WTC11 (cell line): ENCODE results near the gene FAM200B. TPM values are rescaled to one million over a fixed set of nuclear protein-coding genes. Genes with fewer than 3 reads are reported as not detected.
A peak's percentile ranks its signal among the peaks of the same experiment; 100 is the strongest.

ENCODE experiments used
- ATAC-seq: fragments of 200-7000 bp; cut with Tn5 transposase; 2 replicates; pipeline ENCODE4 v1.10.0; 2021; ENCODE audit warnings: mild to moderate bottlenecking, moderate library complexity
- CTCF ChIA-PET: fragments of 300-600 bp; sonication (Branson Sonifier 250); formaldehyde crosslinking; loops from one replicate; lab custom pipeline; 2021; ENCODE audit warnings: antibody characterized with exemption; lab: Charles Lee
- POLR2A ChIA-PET: fragments of 350-600 bp; sonication (Branson Sonifier 250); formaldehyde crosslinking; loops from one replicate; lab custom pipeline; 2021; ENCODE audit warnings: antibody characterized with exemption; lab: Charles Lee
- DNase-seq: peaks from one replicate; pipeline ENCODE4 v3.0.0; 2021; ENCODE audit warnings: low spot score
- H3K27ac Mint-ChIP-seq: 2 replicates; pipeline ENCODE4 v1.8.0; 2021; ENCODE audit warnings: mixed read lengths
- H3K27me3 Mint-ChIP-seq: 2 replicates; pipeline ENCODE4 v1.8.0; 2021; ENCODE audit warnings: low read depth, mild to moderate bottlenecking, moderate library complexity, mixed read lengths
- H3K36me3 Mint-ChIP-seq: 2 replicates; pipeline ENCODE4 v1.8.0; 2021; ENCODE audit warnings: mixed read lengths
- H3K4me1 Mint-ChIP-seq: 2 replicates; pipeline ENCODE4 v1.8.0; 2022; ENCODE audit warnings: mixed read lengths
- H3K4me3 Mint-ChIP-seq: 2 replicates; pipeline ENCODE4 v1.8.0; 2021; ENCODE audit warnings: mild to moderate bottlenecking, moderate library complexity, mixed read lengths
- H3K9me3 Mint-ChIP-seq: 2 replicates; pipeline ENCODE4 v1.8.0; 2021; ENCODE audit warnings: mixed read lengths
- CBFB ChIP-seq: sonication (generic); formaldehyde crosslinking; IDR thresholded peaks from 2 replicates; pipeline ENCODE4 v1.8.1; 2022; ENCODE audit warnings: mild to moderate bottlenecking, low read depth, missing genetic modification reagents
- CREB1 ChIP-seq: sonication (generic); formaldehyde crosslinking; IDR thresholded peaks from 2 replicates; pipeline ENCODE4 v1.8.0; 2023; ENCODE audit warnings: mild to moderate bottlenecking, missing genetic modification reagents
- HMGA2 ChIP-seq: fragments of 250-450 bp; sonication (Bioruptor Pico); IDR thresholded peaks from 2 replicates; pipeline ENCODE4 v1.4.0; 2021; ENCODE audit warnings: mild to moderate bottlenecking, moderate library complexity
- JAZF1 ChIP-seq: fragments of 250-450 bp; sonication (Bioruptor Pico); IDR thresholded peaks from 2 replicates; pipeline ENCODE4 v1.9.0; 2021; ENCODE audit warnings: moderate library complexity, mild to moderate bottlenecking, inconsistent platforms
- JUN ChIP-seq: sonication (generic); formaldehyde crosslinking; IDR thresholded peaks from 2 replicates; pipeline ENCODE4 v1.8.0; 2023; ENCODE audit warnings: mild to moderate bottlenecking, missing genetic modification reagents
- MXD4 ChIP-seq: fragments of 250-450 bp; sonication (Bioruptor Pico); IDR thresholded peaks from 2 replicates; pipeline ENCODE4 v1.8.0; 2021; ENCODE audit warnings: mild to moderate bottlenecking, moderate library complexity, borderline replicate concordance
- NR1H2 ChIP-seq: sonication (generic); formaldehyde crosslinking; IDR thresholded peaks from 2 replicates; pipeline ENCODE4 v1.9.0; 2021; ENCODE audit warnings: mild to moderate bottlenecking, moderate library complexity, missing genetic modification reagents
- NR3C1 ChIP-seq: sonication (generic); formaldehyde crosslinking; conservative IDR thresholded peaks from 2 replicates; pipeline ENCODE4 v1.8.1; 2023; ENCODE audit warnings: low read depth, mild to moderate bottlenecking, missing genetic modification reagents
- RELA ChIP-seq: sonication (generic); formaldehyde crosslinking; IDR thresholded peaks from 2 replicates; pipeline ENCODE4 v1.8.1; 2022; ENCODE audit warnings: missing genetic modification reagents, mild to moderate bottlenecking, borderline replicate concordance
- SMAD3 ChIP-seq: sonication (generic); formaldehyde crosslinking; IDR thresholded peaks from 2 replicates; pipeline ENCODE4 v1.8.0; 2022; ENCODE audit warnings: missing genetic modification reagents, mild to moderate bottlenecking, borderline replicate concordance
- SMAD4 ChIP-seq: sonication (generic); formaldehyde crosslinking; IDR thresholded peaks from 2 replicates; pipeline ENCODE4 v1.8.0; 2022; ENCODE audit warnings: mild to moderate bottlenecking, missing genetic modification reagents
- ZNF232 ChIP-seq: sonication (generic); formaldehyde crosslinking; IDR thresholded peaks from 2 replicates; pipeline ENCODE4 v1.8.0; 2022; ENCODE audit warnings: mild to moderate bottlenecking, missing genetic modification reagents
- total RNA-seq: library from RNA; stranded (reverse); gene quantifications from 3 replicates; pipeline ENCODE4 v1.2.3, GENCODE V29; 2021
- TF ChIP-seq, protein P1 (sequence below): sonication (generic); formaldehyde crosslinking; IDR thresholded peaks from 2 replicates; pipeline ENCODE4 v1.8.1; 2023; ENCODE audit warnings: mild to moderate bottlenecking, missing genetic modification reagents
- TF ChIP-seq, protein P2 (sequence below): sonication (generic); formaldehyde crosslinking; IDR thresholded peaks from 2 replicates; pipeline ENCODE4 v1.8.0; 2022; ENCODE audit warnings: mild to moderate bottlenecking, missing genetic modification reagents
- TF ChIP-seq, protein P3 (sequence below): fragments of 250-450 bp; sonication (Bioruptor Pico); IDR thresholded peaks from 2 replicates; pipeline ENCODE4 v2.1.2; 2022; ENCODE audit warnings: mild to moderate bottlenecking, moderate library complexity
- TF ChIP-seq, protein P4 (sequence below): sonication (generic); formaldehyde crosslinking; IDR thresholded peaks from 2 replicates; pipeline ENCODE4 v1.8.1; 2023; ENCODE audit warnings: mild to moderate bottlenecking, missing genetic modification reagents
- TF ChIP-seq, protein P5 (sequence below): sonication (generic); formaldehyde crosslinking; conservative IDR thresholded peaks from 2 replicates; pipeline ENCODE4 v1.8.1; 2022; ENCODE audit warnings: mild to moderate bottlenecking, missing genetic modification reagents
- TF ChIP-seq, protein P6 (sequence below): fragments of 250-450 bp; sonication (Bioruptor Pico); IDR thresholded peaks from 2 replicates; pipeline ENCODE4 v1.9.0; 2021; ENCODE audit warnings: mild to moderate bottlenecking, borderline replicate concordance
- TF ChIP-seq, protein P7 (sequence below): sonication (generic); formaldehyde crosslinking; IDR thresholded peaks from 2 replicates; pipeline ENCODE4 v1.8.0; 2023; ENCODE audit warnings: missing genetic modification reagents, mild to moderate bottlenecking, borderline replicate concordance

Gene FAM200B
- total RNA-seq, 1 experiment from 2014 or later: 28.4 TPM

DNA sequence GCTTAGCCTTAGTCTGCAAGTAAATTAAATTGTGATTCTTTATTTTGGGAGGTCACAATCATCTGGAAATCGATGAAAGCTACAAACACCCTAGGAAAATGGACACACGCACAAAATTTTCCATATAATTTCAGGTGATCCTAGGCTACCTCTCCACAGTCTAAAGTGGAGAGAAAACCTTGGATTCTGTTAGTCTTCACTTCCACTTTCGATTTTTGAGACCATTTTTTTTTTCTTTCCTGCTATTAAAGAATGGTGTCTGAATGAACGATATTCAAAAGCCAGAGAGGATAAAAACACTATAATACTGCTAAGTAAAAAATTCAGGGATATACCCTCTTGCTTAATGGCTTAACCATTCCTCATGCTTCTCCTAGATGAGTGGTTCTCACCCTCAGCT, 28.2 kb upstream of the FAM200B start (continued):
- TF ChIP-seq, protein P1, sequence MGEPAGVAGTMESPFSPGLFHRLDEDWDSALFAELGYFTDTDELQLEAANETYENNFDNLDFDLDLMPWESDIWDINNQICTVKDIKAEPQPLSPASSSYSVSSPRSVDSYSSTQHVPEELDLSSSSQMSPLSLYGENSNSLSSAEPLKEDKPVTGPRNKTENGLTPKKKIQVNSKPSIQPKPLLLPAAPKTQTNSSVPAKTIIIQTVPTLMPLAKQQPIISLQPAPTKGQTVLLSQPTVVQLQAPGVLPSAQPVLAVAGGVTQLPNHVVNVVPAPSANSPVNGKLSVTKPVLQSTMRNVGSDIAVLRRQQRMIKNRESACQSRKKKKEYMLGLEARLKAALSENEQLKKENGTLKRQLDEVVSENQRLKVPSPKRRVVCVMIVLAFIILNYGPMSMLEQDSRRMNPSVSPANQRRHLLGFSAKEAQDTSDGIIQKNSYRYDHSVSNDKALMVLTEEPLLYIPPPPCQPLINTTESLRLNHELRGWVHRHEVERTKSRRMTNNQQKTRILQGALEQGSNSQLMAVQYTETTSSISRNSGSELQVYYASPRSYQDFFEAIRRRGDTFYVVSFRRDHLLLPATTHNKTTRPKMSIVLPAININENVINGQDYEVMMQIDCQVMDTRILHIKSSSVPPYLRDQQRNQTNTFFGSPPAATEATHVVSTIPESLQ: no peak
- TF ChIP-seq SMAD4 (CRISPR knock-in tag): no peak
- TF ChIP-seq, protein P2, sequence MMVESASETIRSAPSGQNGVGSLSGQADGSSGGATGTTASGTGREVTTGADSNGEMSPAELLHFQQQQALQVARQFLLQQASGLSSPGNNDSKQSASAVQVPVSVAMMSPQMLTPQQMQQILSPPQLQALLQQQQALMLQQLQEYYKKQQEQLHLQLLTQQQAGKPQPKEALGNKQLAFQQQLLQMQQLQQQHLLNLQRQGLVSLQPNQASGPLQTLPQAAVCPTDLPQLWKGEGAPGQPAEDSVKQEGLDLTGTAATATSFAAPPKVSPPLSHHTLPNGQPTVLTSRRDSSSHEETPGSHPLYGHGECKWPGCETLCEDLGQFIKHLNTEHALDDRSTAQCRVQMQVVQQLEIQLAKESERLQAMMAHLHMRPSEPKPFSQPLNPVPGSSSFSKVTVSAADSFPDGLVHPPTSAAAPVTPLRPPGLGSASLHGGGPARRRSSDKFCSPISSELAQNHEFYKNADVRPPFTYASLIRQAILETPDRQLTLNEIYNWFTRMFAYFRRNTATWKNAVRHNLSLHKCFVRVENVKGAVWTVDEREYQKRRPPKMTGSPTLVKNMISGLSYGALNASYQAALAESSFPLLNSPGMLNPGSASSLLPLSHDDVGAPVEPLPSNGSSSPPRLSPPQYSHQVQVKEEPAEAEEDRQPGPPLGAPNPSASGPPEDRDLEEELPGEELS (CRISPR knock-in tag): no peak
- no peak for TF ChIP-seq RELA (CRISPR knock-in tag)
- TF ChIP-seq SMAD3 (CRISPR knock-in tag): no peak
- TF ChIP-seq, protein P3, sequence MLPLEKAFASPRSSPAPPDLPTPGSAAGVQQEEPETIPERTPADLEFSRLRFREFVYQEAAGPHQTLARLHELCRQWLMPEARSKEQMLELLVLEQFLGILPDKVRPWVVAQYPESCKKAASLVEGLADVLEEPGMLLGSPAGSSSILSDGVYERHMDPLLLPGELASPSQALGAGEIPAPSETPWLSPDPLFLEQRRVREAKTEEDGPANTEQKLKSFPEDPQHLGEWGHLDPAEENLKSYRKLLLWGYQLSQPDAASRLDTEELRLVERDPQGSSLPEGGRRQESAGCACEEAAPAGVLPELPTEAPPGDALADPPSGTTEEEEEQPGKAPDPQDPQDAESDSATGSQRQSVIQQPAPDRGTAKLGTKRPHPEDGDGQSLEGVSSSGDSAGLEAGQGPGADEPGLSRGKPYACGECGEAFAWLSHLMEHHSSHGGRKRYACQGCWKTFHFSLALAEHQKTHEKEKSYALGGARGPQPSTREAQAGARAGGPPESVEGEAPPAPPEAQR (CRISPR knock-in tag): no peak

DNA sequence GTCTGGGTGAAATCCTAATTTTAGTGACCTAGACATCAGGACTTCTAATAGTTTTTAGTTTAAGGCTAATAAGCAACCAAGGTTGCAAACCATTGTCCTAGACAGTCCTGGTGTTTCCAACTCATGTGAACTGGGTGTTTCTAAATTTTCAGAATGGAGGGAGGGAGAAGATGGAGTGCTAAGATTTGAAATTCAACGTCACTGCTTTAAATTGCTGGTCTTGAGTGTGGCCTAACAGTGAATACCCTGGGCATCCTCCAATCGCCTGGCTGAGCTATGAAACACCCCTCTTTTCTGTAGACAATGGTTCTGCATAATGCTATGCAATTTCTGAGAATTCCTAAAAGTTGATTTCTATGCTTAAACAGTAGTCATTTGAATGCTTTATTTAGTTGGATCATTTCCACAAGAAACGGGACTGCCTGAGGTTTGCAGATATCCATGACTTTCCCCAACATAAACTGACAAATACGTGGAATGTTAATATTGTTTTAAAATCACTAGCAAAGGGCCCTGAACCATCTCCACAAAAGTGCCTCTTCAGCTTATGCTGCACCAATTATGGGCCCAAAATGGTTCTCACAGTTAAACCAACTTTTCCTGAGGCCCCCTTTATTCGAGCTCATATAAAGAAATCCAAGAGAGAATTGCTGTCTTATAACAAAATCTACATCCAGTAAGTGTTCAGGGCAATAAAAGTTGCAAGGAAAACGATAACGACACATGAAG, 27.6 kb upstream of the FAM200B start:
- CTCF ChIA-PET: interaction anchor here (1.3 to 1.6 kb wide), 4 partner anchors 83 to 302 kb away, joined by 3 to 6 read pairs (median 4); no protein-coding TSS in a partner anchor
- no peak for TF ChIP-seq CREB1 (CRISPR knock-in tag)
- TF ChIP-seq, protein P4, sequence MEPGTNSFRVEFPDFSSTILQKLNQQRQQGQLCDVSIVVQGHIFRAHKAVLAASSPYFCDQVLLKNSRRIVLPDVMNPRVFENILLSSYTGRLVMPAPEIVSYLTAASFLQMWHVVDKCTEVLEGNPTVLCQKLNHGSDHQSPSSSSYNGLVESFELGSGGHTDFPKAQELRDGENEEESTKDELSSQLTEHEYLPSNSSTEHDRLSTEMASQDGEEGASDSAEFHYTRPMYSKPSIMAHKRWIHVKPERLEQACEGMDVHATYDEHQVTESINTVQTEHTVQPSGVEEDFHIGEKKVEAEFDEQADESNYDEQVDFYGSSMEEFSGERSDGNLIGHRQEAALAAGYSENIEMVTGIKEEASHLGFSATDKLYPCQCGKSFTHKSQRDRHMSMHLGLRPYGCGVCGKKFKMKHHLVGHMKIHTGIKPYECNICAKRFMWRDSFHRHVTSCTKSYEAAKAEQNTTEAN (CRISPR knock-in tag): 0 out of 2 replicates have a peak, but pooled peaks have one; percentile 14
- no peak for TF ChIP-seq NR1H2
- no peak for TF ChIP-seq JAZF1 (CRISPR knock-in tag)
- TF ChIP-seq ZNF232 (CRISPR knock-in tag): no peak
- TF ChIP-seq NR3C1 (CRISPR knock-in tag): no peak
- TF ChIP-seq, protein P5, sequence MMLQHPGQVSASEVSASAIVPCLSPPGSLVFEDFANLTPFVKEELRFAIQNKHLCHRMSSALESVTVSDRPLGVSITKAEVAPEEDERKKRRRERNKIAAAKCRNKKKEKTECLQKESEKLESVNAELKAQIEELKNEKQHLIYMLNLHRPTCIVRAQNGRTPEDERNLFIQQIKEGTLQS (CRISPR knock-in tag): no peak
- TF ChIP-seq HMGA2 (CRISPR knock-in tag): peak; percentile 4; the same call in 1 of the 2 replicates
- TF ChIP-seq CBFB (CRISPR knock-in tag): no peak
- TF ChIP-seq, protein P6, sequence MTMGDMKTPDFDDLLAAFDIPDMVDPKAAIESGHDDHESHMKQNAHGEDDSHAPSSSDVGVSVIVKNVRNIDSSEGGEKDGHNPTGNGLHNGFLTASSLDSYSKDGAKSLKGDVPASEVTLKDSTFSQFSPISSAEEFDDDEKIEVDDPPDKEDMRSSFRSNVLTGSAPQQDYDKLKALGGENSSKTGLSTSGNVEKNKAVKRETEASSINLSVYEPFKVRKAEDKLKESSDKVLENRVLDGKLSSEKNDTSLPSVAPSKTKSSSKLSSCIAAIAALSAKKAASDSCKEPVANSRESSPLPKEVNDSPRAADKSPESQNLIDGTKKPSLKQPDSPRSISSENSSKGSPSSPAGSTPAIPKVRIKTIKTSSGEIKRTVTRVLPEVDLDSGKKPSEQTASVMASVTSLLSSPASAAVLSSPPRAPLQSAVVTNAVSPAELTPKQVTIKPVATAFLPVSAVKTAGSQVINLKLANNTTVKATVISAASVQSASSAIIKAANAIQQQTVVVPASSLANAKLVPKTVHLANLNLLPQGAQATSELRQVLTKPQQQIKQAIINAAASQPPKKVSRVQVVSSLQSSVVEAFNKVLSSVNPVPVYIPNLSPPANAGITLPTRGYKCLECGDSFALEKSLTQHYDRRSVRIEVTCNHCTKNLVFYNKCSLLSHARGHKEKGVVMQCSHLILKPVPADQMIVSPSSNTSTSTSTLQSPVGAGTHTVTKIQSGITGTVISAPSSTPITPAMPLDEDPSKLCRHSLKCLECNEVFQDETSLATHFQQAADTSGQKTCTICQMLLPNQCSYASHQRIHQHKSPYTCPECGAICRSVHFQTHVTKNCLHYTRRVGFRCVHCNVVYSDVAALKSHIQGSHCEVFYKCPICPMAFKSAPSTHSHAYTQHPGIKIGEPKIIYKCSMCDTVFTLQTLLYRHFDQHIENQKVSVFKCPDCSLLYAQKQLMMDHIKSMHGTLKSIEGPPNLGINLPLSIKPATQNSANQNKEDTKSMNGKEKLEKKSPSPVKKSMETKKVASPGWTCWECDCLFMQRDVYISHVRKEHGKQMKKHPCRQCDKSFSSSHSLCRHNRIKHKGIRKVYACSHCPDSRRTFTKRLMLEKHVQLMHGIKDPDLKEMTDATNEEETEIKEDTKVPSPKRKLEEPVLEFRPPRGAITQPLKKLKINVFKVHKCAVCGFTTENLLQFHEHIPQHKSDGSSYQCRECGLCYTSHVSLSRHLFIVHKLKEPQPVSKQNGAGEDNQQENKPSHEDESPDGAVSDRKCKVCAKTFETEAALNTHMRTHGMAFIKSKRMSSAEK (CRISPR knock-in tag): no peak
- no peak for TF ChIP-seq JUN
- TF ChIP-seq, protein P7, sequence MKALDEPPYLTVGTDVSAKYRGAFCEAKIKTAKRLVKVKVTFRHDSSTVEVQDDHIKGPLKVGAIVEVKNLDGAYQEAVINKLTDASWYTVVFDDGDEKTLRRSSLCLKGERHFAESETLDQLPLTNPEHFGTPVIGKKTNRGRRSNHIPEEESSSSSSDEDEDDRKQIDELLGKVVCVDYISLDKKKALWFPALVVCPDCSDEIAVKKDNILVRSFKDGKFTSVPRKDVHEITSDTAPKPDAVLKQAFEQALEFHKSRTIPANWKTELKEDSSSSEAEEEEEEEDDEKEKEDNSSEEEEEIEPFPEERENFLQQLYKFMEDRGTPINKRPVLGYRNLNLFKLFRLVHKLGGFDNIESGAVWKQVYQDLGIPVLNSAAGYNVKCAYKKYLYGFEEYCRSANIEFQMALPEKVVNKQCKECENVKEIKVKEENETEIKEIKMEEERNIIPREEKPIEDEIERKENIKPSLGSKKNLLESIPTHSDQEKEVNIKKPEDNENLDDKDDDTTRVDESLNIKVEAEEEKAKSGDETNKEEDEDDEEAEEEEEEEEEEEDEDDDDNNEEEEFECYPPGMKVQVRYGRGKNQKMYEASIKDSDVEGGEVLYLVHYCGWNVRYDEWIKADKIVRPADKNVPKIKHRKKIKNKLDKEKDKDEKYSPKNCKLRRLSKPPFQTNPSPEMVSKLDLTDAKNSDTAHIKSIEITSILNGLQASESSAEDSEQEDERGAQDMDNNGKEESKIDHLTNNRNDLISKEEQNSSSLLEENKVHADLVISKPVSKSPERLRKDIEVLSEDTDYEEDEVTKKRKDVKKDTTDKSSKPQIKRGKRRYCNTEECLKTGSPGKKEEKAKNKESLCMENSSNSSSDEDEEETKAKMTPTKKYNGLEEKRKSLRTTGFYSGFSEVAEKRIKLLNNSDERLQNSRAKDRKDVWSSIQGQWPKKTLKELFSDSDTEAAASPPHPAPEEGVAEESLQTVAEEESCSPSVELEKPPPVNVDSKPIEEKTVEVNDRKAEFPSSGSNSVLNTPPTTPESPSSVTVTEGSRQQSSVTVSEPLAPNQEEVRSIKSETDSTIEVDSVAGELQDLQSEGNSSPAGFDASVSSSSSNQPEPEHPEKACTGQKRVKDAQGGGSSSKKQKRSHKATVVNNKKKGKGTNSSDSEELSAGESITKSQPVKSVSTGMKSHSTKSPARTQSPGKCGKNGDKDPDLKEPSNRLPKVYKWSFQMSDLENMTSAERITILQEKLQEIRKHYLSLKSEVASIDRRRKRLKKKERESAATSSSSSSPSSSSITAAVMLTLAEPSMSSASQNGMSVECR (CRISPR knock-in tag): no peak
- TF ChIP-seq MXD4: no peak
- Mint-ChIP-seq H3K36me3 (no peaks in the 10 kb centered on the region; the same call in 1 of the 2 replicates), H3K4me3 (peak overlapping the region; percentile 96), H3K9me3 (no peaks in the 10 kb centered on the region), H3K27ac (peak overlapping the region; percentile 9), H3K4me1 (peaks cover 49% of the 10 kb centered on the region), H3K27me3 (peaks cover 2% of the 10 kb centered on the region; the same call in 1 of the 2 replicates)
- POLR2A ChIA-PET: interaction anchor here (0.6 to 2.8 kb wide), 3 partner anchors 26 to 175 kb away, joined by 3 to 25 read pairs (median 4); partner anchors contain the start of gene FAM200B
- DNase-seq (no peak), ATAC-seq (peak; percentile 3; the same call in 1 of the 2 replicates)
